ENCODE measurements around the gene TSACC.
A peak's percentile ranks its signal among the peaks of the same experiment; 100 is the strongest.
"Not testable (repeated sequence)": the region's sequence is repeated elsewhere in the genome, so short reads cannot be mapped to it uniquely, and the experiment has no call there.

Gene TSACC

GRCh38 chr1:156338180-156338976 is at the start of gene TSACC, which contains the start of gene CCT3:
TSS of gene TSACC (plus strand) at chr1:156338526. CDS start at chr1:156339758, 1,232 bp downstream.
TSS of gene CCT3 (minus strand) at chr1:156338292. CDS start at chr1:156338184, 108 bp downstream.
- peak; percentile 98 for DNase-seq

- DNase-seq = no peak
Measured at GRCh38 chr1:156289857-156290256, 48.5 kb upstream of the TSACC start.

DNA sequence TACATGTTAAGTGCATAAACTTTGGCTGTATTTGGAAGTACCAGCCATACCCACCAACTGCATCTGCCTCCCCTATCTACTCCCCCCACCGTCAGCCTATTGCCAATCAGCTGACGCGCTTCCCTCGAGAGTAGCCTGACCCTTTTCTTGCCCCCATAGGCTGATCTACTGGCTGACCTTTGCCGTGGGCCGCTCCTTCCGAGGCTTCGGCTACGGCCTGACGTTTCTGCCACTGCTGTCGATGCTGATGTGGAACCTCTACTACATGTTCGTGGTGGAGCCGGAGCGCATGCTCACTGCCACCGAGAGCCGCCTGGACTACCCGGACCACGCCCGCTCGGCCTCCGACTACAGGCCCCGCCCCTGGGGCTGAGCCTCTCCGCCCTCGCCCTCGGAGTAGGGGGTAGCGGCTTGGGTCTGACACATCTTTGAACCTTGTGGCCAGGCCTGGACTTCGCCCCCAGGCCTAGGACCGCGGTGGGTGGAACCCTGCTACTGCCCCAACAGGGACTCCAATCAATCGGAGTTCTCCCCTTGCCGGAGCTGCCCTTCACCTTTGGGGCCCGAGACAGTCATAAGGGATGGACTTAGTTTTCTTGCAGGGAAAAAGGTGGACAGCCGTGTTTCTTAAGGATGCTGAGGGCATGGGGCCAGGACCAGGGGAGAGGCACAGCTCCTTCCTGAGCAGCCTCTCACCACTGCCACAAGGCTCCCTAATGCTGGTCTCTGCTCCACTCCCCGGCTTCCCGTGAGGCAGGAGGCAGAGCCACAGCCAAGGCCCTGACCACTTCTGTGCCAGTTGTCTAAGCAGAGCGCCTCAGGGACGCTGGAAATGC is 46.9 kb upstream of the TSACC start:
- no peak for DNase-seq

DNA sequence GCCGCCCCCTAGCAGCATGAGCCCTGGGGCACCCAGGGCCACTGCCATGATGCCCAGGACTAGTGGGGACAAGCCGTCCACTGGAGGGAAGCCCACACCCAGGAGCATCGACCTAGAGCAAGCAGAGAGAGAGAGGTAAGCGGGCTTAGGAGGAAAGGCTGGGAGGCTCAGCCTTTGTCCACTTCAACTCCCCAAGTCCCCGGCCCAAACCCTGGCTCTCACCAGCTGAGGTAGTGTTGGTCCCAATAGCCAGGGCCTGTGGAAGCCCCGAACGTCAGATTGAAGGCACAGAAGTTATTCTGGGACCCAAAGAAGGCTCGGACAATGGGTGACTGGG is 45.3 kb upstream of the TSACC start:
- DNase-seq = no peak

DNA sequence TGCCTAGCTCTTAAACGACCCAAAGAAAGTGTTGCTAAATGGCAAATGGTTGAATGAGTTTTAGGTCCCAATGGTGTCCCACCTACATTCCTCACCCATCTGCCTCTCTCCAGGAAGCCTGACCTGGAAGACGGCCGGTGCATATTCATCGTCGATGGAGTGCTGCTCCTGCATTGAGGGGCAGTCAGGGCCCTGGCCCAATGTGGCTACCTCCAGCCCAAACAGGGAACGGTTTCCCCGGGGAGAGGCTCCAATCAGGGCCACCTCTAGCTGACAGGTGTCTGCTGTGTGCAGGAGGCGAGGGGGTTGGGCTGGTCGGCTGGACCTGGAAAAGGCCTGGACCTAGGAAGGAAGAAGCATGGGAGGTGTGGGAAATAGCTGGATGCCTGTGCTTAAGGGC is 44.4 kb upstream of the TSACC start:
- DNase-seq = no peak

DNA sequence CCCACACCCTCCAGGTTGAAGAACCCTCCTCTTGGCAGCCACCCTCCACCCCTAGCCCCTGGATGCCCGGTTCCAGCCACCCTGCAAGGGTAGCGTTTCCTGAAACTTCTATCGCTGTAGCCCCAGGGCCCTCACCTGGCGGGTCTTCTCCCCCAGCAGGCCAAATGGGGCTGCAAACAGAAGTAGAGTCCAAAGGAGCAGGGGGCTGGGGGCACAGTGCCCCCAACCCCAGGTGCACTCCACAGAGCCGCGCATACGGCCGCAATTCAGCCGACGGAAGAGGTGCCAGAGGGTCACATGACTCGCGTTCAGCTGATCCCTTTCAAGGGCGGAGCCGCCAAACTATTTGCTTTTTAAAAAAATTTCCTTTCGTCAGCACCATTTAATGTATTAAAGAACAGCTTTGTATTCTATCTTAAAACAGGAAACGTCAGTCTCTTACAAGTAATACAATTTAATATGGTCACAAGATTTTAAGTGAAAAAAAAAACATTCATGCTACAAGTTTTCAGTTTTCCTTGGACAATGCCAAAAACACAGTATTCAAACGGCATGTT is 42.9 kb upstream of the TSACC start, which contains the start of gene GLMP:
TSS of gene GLMP (minus strand) at position 289 of the 557 bp plus-strand sequence. CDS start at position 255, 34 bp downstream.
- DNase-seq = peak; percentile 31 to 35

GRCh38 chr1:156298852-156299357 is 39.4 kb upstream of the TSACC start, which contains the start of gene VHLL:
TSS of gene VHLL (minus strand) at chr1:156299307. CDS start at chr1:156299189, 118 bp downstream.
- DNase-seq = no peak

DNA sequence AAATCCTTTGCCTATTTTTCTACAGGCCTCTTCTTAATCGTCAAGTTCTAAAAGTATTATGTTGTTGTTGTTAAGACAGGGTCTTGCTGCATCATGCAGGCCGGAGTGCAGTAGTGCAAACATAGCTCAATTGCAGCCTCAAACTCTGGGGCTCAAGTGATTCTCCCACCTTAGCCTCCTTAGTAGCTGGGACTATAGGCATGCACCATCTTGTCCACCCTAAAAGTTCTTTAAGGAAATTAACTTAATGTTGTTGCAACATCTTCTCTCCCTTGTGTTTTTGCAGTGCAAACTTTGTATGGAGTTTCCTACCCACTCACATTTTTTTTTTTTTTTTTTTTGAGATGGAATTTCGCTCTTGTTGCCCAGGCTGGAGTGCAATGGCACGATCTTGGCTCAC is 35.1 kb upstream of the TSACC start:
- no peak for DNase-seq

DNA sequence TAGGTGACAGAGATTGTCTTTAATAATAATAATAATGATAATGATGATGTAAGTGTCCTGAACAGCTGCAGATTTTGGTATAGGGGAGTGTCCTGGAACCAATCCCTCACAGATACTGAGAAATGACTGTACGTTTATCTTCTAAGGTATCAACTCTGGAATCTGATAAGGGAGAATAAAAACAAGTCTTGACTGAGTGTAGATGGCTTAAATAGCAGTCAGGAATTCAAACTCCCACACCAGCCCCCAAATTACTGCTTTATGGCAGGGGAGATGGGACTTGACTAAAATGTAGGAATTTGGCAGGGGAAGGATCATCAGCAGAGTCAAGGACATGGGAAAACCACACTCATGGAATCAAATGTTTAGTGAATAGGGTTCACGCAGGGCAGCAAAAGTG is 33.1 kb upstream of the TSACC start:
- DNase-seq = no peak

- no peak for DNase-seq
Measured at GRCh38 chr1:156308078-156308477, 30.2 kb upstream of the TSACC start.

GRCh38 chr1:156310962-156311361 is 27.4 kb upstream of the TSACC start:
- no peak for DNase-seq

DNA sequence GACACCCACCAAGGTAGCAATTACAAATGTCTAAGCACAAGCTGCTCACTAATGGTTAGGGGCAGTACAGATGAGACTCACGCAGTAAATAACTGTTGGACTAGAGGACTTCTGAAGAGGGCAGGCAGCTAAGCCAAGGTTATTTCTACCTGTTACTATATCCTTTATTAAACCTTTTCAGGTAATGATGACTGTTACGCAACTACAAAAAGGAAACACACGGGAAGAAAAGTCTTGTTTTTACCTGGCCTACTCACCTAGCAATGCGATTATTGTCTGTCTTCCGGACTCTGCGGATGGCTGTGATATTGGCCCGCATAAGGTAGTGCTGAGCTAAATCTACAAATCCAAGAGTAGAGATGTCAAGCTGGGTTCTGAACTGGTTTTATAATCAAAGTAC is 21.4 kb upstream of the TSACC start:
- DNase-seq = no peak

DNA sequence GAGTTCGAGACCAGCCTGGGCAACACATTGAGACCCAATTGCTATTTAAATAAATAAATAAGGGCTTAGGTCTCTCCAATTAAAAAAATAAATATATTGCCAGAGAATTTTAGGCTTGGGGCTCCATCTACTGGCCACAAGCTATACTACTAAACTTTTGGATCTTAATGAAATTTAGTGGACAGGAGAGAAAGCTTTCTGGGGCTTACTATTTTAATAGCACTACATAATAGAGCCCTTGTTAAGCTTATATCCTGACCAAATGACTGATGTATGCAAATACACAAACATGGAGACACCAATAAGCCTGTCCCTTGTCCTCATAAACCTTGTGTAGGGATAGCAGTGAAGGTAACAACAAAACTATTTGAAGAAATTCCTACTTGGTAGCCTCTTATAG is 18.7 kb upstream of the TSACC start:
- DNase-seq = no peak

GRCh38 chr1:156320560-156320959 is 17.8 kb upstream of the TSACC start:
- no peak for DNase-seq

- DNase-seq = not testable (repeated sequence)
Measured at GRCh38 chr1:156323179-156323578, 15.1 kb upstream of the TSACC start.

- no peak for DNase-seq
Measured at GRCh38 chr1:156336242-156336641, 2.1 kb upstream of the TSACC start.

GRCh38 chr1:156337052-156337887 is 1.1 kb upstream of the TSACC start:
- DNase-seq = peak in 1 of 2 experiments; percentile 30

DNA sequence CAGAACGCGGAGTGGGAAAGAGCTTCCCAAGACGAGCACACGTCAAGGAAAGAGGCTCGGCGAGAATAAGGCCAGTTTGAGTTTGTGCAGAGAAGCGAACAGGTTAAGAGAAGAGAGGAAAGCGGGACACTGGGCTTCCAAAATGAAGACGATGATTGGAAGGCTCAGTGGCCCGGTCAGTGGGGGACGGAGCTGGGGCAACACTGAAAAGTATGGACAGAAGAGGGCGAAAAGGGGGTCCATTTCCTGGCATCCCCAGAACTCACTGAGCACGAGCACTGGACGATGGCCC is 492 bp upstream of the TSACC start:
- DNase-seq = peak in 1 of 2 experiments; percentile 23

- DNase-seq = no peak
Measured at GRCh38 chr1:156342166-156342955, 4.0 kb downstream of the TSACC start.

GRCh38 chr1:156344409-156344808 is 6.1 kb downstream of the TSACC start:
- DNase-seq = no peak

DNA sequence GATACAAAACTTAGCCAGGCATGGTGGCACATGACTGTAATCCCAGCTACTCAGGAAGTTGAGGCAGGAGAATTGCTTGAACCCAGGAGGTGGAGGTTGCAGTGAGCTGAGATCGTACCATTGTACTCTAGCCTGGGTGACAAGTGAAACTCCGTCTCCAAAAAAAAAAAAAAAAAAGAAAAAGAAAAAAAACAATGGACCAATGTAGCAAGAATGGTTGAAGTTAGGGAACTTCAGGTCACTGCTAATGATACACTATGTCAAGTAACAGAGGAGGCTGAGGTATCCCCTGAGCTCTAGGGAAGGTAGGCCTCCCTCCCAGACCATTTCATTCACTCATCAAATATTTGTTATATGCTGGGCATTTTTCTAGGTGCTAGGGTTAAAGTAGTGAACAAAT is 7.7 kb downstream of the TSACC start:
- DNase-seq = not testable (repeated sequence)

- DNase-seq = no peak
Measured at GRCh38 chr1:156346636-156347035, 8.3 kb downstream of the TSACC start.

All from activated CD4-positive, alpha-beta T cell treated with anti-CD3 and anti-CD28 coated beads, Interleukin-2, amount 50 U/mL, for 4 hours (primary cell).